Liver (tissue), 9 donors: ENCODE data around the gene RASA3. TPM values are rescaled to one million over a fixed set of nuclear protein-coding genes. Genes with fewer than 3 reads are reported as not detected.

ENCODE experiments used
- DNase-seq: peaks from one replicate; pipeline ENCODE4 v3.0.0-alpha.2; 2017; ENCODE audit warnings: low spot score
- H3K27ac ChIP-seq, 2 donors: one replicate each; pipeline ENCODE4 v1.7.0; 2013; ENCODE audit warnings: inconsistent platforms in 2 of 2, low read length in 2 of 2, control low read depth in 1 of 2, low read depth in 1 of 2, mild to moderate bottlenecking in 1 of 2
- H3K27me3 ChIP-seq, 4 donors: one replicate each; pipeline versions ENCODE4 v1.6.1 to v1.7.0; 2013; ENCODE audit warnings: low read length in 3 of 4, inconsistent platforms in 1 of 4, mild to moderate bottlenecking in 1 of 4, moderate library complexity in 1 of 4; ENCODE audit not compliant: control insufficient read depth in 4 of 4, insufficient read depth in 4 of 4
- H3K36me3 ChIP-seq, 4 donors: one replicate each; pipeline versions ENCODE4 v1.6.1 to v1.7.0; 2013; ENCODE audit warnings: low read length in 3 of 4, mild to moderate bottlenecking in 3 of 4, low read depth in 1 of 4, moderate library complexity in 1 of 4; ENCODE audit not compliant: control insufficient read depth in 4 of 4, insufficient read depth in 3 of 4
- H3K4me1 ChIP-seq, 4 donors: one replicate each; pipeline versions ENCODE4 v1.6.1 to v1.7.0; 2013; ENCODE audit warnings: low read length in 3 of 4, mild to moderate bottlenecking in 3 of 4, moderate library complexity in 1 of 4; ENCODE audit not compliant: control insufficient read depth in 4 of 4, insufficient read depth in 4 of 4
- H3K4me3 ChIP-seq, 3 donors: one replicate each; pipeline versions ENCODE4 v1.6.1 to v1.7.0; 2013; ENCODE audit warnings: low read length in 3 of 3, control low read depth in 1 of 3, low read depth in 1 of 3, mild to moderate bottlenecking in 1 of 3
- H3K9ac ChIP-seq, 2 donors: one replicate each; pipeline ENCODE4 v1.7.0; 2013; ENCODE audit warnings: low read length in 2 of 2, mild to moderate bottlenecking in 2 of 2, moderate library complexity in 2 of 2, control low read depth in 1 of 2, low read depth in 1 of 2
- H3K9me3 ChIP-seq, 4 donors: one replicate each; pipeline versions ENCODE4 v1.6.1 to v1.7.0; 2013; ENCODE audit warnings: low read length in 3 of 4; ENCODE audit not compliant: control insufficient read depth in 4 of 4
- ATF3 ChIP-seq: IDR thresholded peaks from 2 replicates; pipeline ENCODE4 v1.6.1; 2016; ENCODE audit warnings: antibody characterized with exemption
- CTCF ChIP-seq: fragments of 150-350 bp; IDR thresholded peaks from 2 replicates; pipeline ENCODE4 v1.5.1; 2017; ENCODE audit warnings: improper control_type of control experiment, low read depth, low read length; ENCODE audit not compliant: missing input control
- FOXA2 ChIP-seq: IDR thresholded peaks from 2 replicates; pipeline ENCODE4 v1.6.1; 2016; ENCODE audit warnings: antibody characterized with exemption
- HNF4G ChIP-seq: IDR thresholded peaks from 2 replicates; pipeline ENCODE4 v1.6.1; 2016; ENCODE audit warnings: antibody characterized with exemption
- JUND ChIP-seq, 2 donors: IDR thresholded peaks; 2 replicates each; pipeline ENCODE4 v1.6.1; 2016; ENCODE audit warnings: antibody characterized with exemption in 2 of 2
- RAD21 ChIP-seq, 2 donors: IDR thresholded peaks; 2 replicates each; pipeline ENCODE4 v1.6.1; 2016; ENCODE audit warnings: antibody characterized with exemption in 2 of 2, mild to moderate bottlenecking in 2 of 2
- REST ChIP-seq: IDR thresholded peaks from 2 replicates; pipeline ENCODE4 v1.6.1; 2016; ENCODE audit warnings: antibody characterized with exemption, mild to moderate bottlenecking
- SP1 ChIP-seq: IDR thresholded peaks from 2 replicates; pipeline ENCODE4 v1.6.1; 2018; ENCODE audit warnings: antibody characterized with exemption, mild to moderate bottlenecking
- TAF1 ChIP-seq: conservative IDR thresholded peaks from 2 replicates; pipeline ENCODE4 v1.6.1; 2016; ENCODE audit warnings: antibody characterized with exemption, mild to moderate bottlenecking
- YY1 ChIP-seq: IDR thresholded peaks from 2 replicates; pipeline ENCODE4 v1.6.1; 2016; ENCODE audit warnings: antibody characterized with exemption, mild to moderate bottlenecking
- WGBS: extraction: QIAGEN DNeasy Blood & Tissue Kit; methylation state at CpG from one replicate; pipeline ENCODE4 v1.1.7; 2013; 5-methylcytosine and 5-hydroxymethylcytosine counted together
- polyA plus RNA-seq, 2 donors: library from polyadenylated mRNA; stranded (reverse) in 1 of 2; unstranded in 1 of 2; fragments of 200-250 nt in 1 of 2; fragments of >200 nt in 1 of 2; fragmentation: Nextera tagmentation in 1 of 2; extraction: Ambion mirVana in 1 of 2; gene quantifications; one replicate each; pipeline versions ENCODE4 v1.2.1 to v1.2.3, GENCODE V29; 2013 to 2015
- total RNA-seq, 2 donors: library from RNA; depleted of rRNA; stranded (reverse); fragments of >200 nt; gene quantifications; one replicate each; pipeline ENCODE4 v1.2.3, GENCODE V29; 2014
- TF ChIP-seq, protein P1 (sequence below): IDR thresholded peaks from 2 replicates; pipeline ENCODE4 v1.6.1; 2016; ENCODE audit warnings: antibody characterized with exemption
- TF ChIP-seq, protein P2 (sequence below): IDR thresholded peaks from 2 replicates; pipeline ENCODE4 v1.6.1; 2016; ENCODE audit warnings: antibody characterized with exemption
- donor health status: healthy.
- donor health status: healthy.
- donor health status: healthy.
- donor health status: healthy.
- donor health status: healthy.

RASA3 gene
- total and polyA plus RNA-seq, 4 donors = 0.64 to 5.9 (median 3.8) TPM

DNA sequence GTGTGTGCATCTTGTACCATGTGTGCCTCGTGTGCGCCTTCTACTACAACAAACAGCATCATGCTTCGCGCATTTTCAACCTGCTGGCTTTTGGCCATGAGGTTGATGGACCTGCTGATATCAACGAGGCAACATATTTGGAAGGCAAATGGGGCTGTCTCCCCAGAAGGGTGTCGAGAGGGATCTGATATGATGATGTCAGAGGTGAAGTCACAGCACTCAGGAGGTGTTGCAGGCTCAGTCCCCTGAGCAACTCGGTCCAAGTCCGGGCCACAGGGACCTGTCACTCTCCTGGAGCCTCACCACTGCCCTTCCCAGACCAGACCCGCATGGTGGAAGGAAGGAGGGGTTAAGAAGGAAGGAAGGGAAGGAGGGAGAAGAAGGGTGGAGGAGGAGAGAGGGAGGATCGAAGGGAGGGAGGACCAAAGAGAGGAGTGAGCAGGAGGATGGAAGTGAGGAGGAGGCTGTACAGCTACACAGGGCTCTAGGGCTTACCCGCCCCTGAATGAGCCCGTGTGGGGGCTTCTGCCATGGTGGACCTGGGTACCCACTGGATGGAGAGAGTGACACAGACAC lies 151.8 kb downstream of the RASA3 start:
- peaks cover 0 to 5% (median 0%) of the 10 kb centered on the region in 4 donors for H3K36me3 ChIP-seq
- 89% methylated on average over 12 of the region's 12 CpGs for WGBS
- H3K27me3 ChIP-seq = no peaks in the 10 kb centered on the region
- no peaks in the 10 kb centered on the region for H3K9me3 ChIP-seq
- no peak for DNase-seq
- H3K4me1 ChIP-seq = no peaks in the 10 kb centered on the region
- no peak overlapping the region for H3K27ac ChIP-seq
- no peak overlapping the region for H3K9ac ChIP-seq
- no peak overlapping the region for H3K4me3 ChIP-seq
- TF ChIP-seq JUND (IDR thresholded peaks at IDR 0.05) (no peak), ATF3 (no peak), FOXA2 (no peak), REST (no peak), RAD21 (IDR thresholded peaks at IDR 0.05) (no peak), SP1 (no peak), HNF4G (no peak)
- TF ChIP-seq, protein P1, sequence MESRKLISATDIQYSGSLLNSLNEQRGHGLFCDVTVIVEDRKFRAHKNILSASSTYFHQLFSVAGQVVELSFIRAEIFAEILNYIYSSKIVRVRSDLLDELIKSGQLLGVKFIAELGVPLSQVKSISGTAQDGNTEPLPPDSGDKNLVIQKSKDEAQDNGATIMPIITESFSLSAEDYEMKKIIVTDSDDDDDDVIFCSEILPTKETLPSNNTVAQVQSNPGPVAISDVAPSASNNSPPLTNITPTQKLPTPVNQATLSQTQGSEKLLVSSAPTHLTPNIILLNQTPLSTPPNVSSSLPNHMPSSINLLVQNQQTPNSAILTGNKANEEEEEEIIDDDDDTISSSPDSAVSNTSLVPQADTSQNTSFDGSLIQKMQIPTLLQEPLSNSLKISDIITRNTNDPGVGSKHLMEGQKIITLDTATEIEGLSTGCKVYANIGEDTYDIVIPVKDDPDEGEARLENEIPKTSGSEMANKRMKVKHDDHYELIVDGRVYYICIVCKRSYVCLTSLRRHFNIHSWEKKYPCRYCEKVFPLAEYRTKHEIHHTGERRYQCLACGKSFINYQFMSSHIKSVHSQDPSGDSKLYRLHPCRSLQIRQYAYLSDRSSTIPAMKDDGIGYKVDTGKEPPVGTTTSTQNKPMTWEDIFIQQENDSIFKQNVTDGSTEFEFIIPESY = no peak
- TF ChIP-seq, protein P2, sequence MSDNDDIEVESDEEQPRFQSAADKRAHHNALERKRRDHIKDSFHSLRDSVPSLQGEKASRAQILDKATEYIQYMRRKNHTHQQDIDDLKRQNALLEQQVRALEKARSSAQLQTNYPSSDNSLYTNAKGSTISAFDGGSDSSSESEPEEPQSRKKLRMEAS = no peak

- H3K36me3 ChIP-seq = peaks cover 0 to 5% (median 0%) of the 10 kb centered on the region in 4 donors
- no peak overlapping the region for H3K4me3 ChIP-seq
- H3K27me3 ChIP-seq = no peaks in the 10 kb centered on the region
- H3K27ac ChIP-seq = no peak overlapping the region
- H3K9ac ChIP-seq = no peak overlapping the region
- no peaks in the 10 kb centered on the region for H3K4me1 ChIP-seq
- TF ChIP-seq TAF1 (no peak), CTCF (no peak), YY1 (no peak), REST (no peak), HNF4G (no peak), FOXA2 (no peak)
- no peak for DNase-seq
- no peaks in the 10 kb centered on the region for H3K9me3 ChIP-seq
- WGBS = 91% methylated on average over 20 of the region's 20 CpGs
Observed at GRCh38 chr13:113979791-113980471, 152.5 kb downstream of the RASA3 start.
